Endothelial cell of umbilical vein (primary cell): ENCODE results near the gene HPRT1. TPM values are rescaled to one million over a fixed set of nuclear protein-coding genes. Genes with fewer than 3 reads are reported as not detected.

Source experiments
- BruUV-seq: library from RNA; stranded (reverse); fragments of 400-500 nt; replicated peaks from 2 replicates; lab custom pipeline; 2021; lab: Mats Ljungman, UMichigan
- CTCF ChIA-PET: fragments of 300-600, 350-600 bp; sonication (Branson Sonifier 250); formaldehyde crosslinking; loops from one replicate; lab custom pipeline; 2021; ENCODE audit warnings: antibody characterized with exemption, inconsistent platforms; lab: Charles Lee
- POLR2A ChIA-PET: fragments of 300-600, 350-600 bp; sonication (Branson Sonifier 250); formaldehyde crosslinking; loops from one replicate; lab custom pipeline; 2021; ENCODE audit warnings: antibody characterized with exemption, inconsistent platforms; lab: Charles Lee
- DNase-seq: peaks from one replicate; pipeline ENCODE4 v3.0.0-alpha.2; 2011; ENCODE audit warnings: low read depth, low spot score
- FAIRE-seq: peaks from 2 replicates; lab custom pipeline; 2011; peaks lifted over from hg19 to GRCh38; lab: Jason Lieb, UNC
- H2AFZ ChIP-seq: 2 replicates; pipeline ENCODE4 v1.6.0; 2012; ENCODE audit warnings: low read depth, low read length, control low read depth, inconsistent platforms
- H3K27ac ChIP-seq: 2 replicates; pipeline ENCODE4 v1.5.1; 2011; ENCODE audit warnings: low read depth, mild to moderate bottlenecking, control low read depth, low read length, moderate library complexity; ENCODE audit not compliant: insufficient read depth
- H3K27me3 ChIP-seq, 2 experiments: 2 replicates each; pipeline versions ENCODE4 v1.6.0 to v1.6.1; 2011; ENCODE audit warnings: low read length in 2 of 2, mixed read lengths in 1 of 2; ENCODE audit not compliant: control insufficient read depth in 2 of 2, insufficient read depth in 2 of 2
- H3K36me3 ChIP-seq, 2 experiments: 2 replicates in 1 of 2; 3 replicates in 1 of 2; pipeline ENCODE4 v1.5.1; 2011; ENCODE audit warnings: low read length in 2 of 2, mild to moderate bottlenecking in 1 of 2, moderate library complexity in 1 of 2; ENCODE audit not compliant: control insufficient read depth in 2 of 2, insufficient read depth in 2 of 2; ENCODE audit errors: extremely low read depth in 1 of 2
- H3K4me1 ChIP-seq: 3 replicates; pipeline ENCODE4 v1.5.1; 2011; ENCODE audit warnings: mild to moderate bottlenecking, low read length; ENCODE audit not compliant: control insufficient read depth, insufficient read depth; ENCODE audit errors: extremely low read depth
- H3K4me2 ChIP-seq: 2 replicates; pipeline ENCODE4 v1.6.1; 2011; ENCODE audit warnings: low read length, control low read depth, mixed read lengths; ENCODE audit not compliant: insufficient read depth
- H3K4me3 ChIP-seq, 3 experiments: fragments of 200-600 bp in 1 of 3; sonication (generic), shearing (Covaris generic) in 1 of 3; replicated peaks in 1 of 3; 2 replicates each; pipeline ENCODE4 v1.5.1; 2011 to 2016; ENCODE audit warnings: control low read depth in 3 of 3, low read length in 3 of 3, mild to moderate bottlenecking in 2 of 3, inconsistent platforms in 1 of 3, low read depth in 1 of 3, moderate library complexity in 1 of 3; ENCODE audit not compliant: insufficient read depth in 1 of 3
- H3K79me2 ChIP-seq: 2 replicates; pipeline ENCODE4 v1.6.0; 2012; ENCODE audit warnings: low read length, inconsistent platforms; ENCODE audit not compliant: control insufficient read depth, insufficient read depth
- H3K9ac ChIP-seq: replicated peaks from 2 replicates; pipeline ENCODE3; 2011; ENCODE audit warnings: low read length, control low read depth; ENCODE audit not compliant: insufficient read depth; ENCODE audit errors: extremely low read depth
- H3K9me1 ChIP-seq: replicated peaks from 3 replicates; pipeline ENCODE4 v1.6.0; 2011; ENCODE audit warnings: mild to moderate bottlenecking, low read length; ENCODE audit not compliant: control insufficient read depth, insufficient read depth; ENCODE audit errors: extremely low read depth
- H3K9me3 ChIP-seq: replicated peaks from 2 replicates; pipeline ENCODE4 v1.5.1; 2012; ENCODE audit warnings: low read length, inconsistent platforms; ENCODE audit not compliant: control insufficient read depth, insufficient read depth
- H4K20me1 ChIP-seq: replicated peaks from 2 replicates; pipeline ENCODE3; 2011; ENCODE audit warnings: mild to moderate bottlenecking, low read length; ENCODE audit not compliant: control insufficient read depth, insufficient read depth; ENCODE audit errors: extremely low read depth
- EZH2 ChIP-seq: IDR thresholded peaks from 2 replicates; pipeline ENCODE4 v1.6.1; 2012; ENCODE audit warnings: borderline replicate concordance, low read depth, mild to moderate bottlenecking, moderate library complexity, low read length, inconsistent platforms; ENCODE audit not compliant: severe bottlenecking
- FOS ChIP-seq: IDR thresholded peaks from 2 replicates; pipeline ENCODE4 v1.6.1; 2011; ENCODE audit warnings: mild to moderate bottlenecking, low read length, moderate library complexity, borderline replicate concordance; ENCODE audit not compliant: insufficient read depth
- GATA2 ChIP-seq: IDR thresholded peaks from 2 replicates; pipeline ENCODE4 v1.7.0; 2011; ENCODE audit warnings: low read depth, mild to moderate bottlenecking, moderate library complexity, mixed read lengths, low read length; ENCODE audit not compliant: insufficient read length, insufficient read depth
- JUN ChIP-seq: IDR thresholded peaks from 2 replicates; pipeline ENCODE4 v1.6.1; 2011; ENCODE audit warnings: borderline replicate concordance, low read depth; ENCODE audit not compliant: insufficient read length, insufficient read depth
- MYC ChIP-seq: IDR thresholded peaks from one replicate; pipeline ENCODE4 v1.6.1; 2011; ENCODE audit warnings: mild to moderate bottlenecking, low read depth, low read length
- POLR2AphosphoS5 ChIP-seq: IDR thresholded peaks from 2 replicates; pipeline ENCODE4 v1.6.1; 2012; ENCODE audit warnings: low read depth, mild to moderate bottlenecking, control low read depth, low read length, moderate library complexity; ENCODE audit not compliant: insufficient read depth
- dilution Hi-C: fragments of 300-500 bp; cut with MboI; formaldehyde crosslinking; loops from one replicate; pipeline ENCODE4 v1.15.0; 2019; ENCODE audit warnings: low sequenced_read_pairs; ENCODE audit not compliant: extremely low pct_ligation_motif_present
- intact Hi-C: fragments of 100-400 bp; cut with micrococcal nuclease; formaldehyde crosslinking; loops from one replicate; pipeline ENCODE4 v1.10.0; 2022
- polyA plus RNA-seq, 4 experiments: library from polyadenylated mRNA; depleted of rRNA in 3 of 4; stranded (reverse) in 3 of 4; unstranded in 1 of 4; fragments of >200 nt; gene quantifications; 2 replicates each; pipeline versions ENCODE4 v1.2.1 to v1.2.3, GENCODE V29; 2011 to 2012; ENCODE audit warnings: missing spikeins in 1 of 4
- total RNA-seq: library from RNA; stranded (reverse); gene quantifications from 2 replicates; pipeline ENCODE4 v1.2.3, GENCODE V29; 2021
- TF ChIP-seq, protein P1 (sequence below): IDR thresholded peaks from 2 replicates; pipeline ENCODE4 v1.6.1; 2011; ENCODE audit not compliant: insufficient read depth, insufficient read length
- TF ChIP-seq, protein P2 (sequence below), 2 donors: IDR thresholded peaks; 1 replicate in 1 of 2; 2 replicates in 1 of 2; pipeline ENCODE4 v1.5.1; 2011; ENCODE audit warnings: low read length in 2 of 2, mild to moderate bottlenecking in 2 of 2, moderate library complexity in 2 of 2, control low read depth in 1 of 2, inconsistent platforms in 1 of 2, low read depth in 1 of 2; ENCODE audit not compliant: insufficient read depth in 1 of 2; ENCODE audit errors: extremely low read depth in 1 of 2

HPRT1 gene
- total and polyA plus RNA-seq, 2 donors (not counting 3 experiments of a cell fraction or from before 2014, with no cell fraction given) = 19.2 to 51.0 TPM

DNA sequence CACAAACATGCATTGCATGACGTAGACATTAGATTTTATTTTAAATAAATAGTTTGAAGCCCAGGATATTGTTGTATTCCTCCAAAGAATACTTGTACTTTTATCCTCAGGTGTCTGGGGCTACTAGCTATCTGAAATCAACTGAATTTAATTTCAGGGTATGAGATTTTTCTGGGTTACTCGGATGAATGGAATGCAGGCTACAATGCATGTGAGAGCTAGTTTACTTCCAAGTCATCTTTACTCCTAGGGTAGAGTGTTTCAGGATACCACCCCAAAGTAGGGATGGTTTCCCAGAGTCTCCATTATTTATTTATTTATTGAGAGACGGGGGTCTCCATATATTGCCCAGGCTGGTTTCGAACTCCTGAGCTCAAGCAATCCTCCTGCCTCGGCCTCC is 66.4 kb downstream of the HPRT1 start:
- H3K9me3 ChIP-seq = no peaks in the 10 kb centered on the region
- H3K4me2 ChIP-seq = no peak overlapping the region
- H2AFZ ChIP-seq = no peak overlapping the region
- peaks cover 26% of the 10 kb centered on the region for H3K4me1 ChIP-seq
- BruUV-seq = no TSS peak
- DNase-seq (no peak), FAIRE-seq (no peak)
- H3K9me1 ChIP-seq = no peaks in the 10 kb centered on the region
- H3K27me3 ChIP-seq = no peaks in the 10 kb centered on the region
- TF ChIP-seq POLR2AphosphoS5 (no peak), EZH2 (no peak), MYC (no peak), JUN (no peak), GATA2 (no peak), FOS (no peak)
- TF ChIP-seq, protein P1, sequence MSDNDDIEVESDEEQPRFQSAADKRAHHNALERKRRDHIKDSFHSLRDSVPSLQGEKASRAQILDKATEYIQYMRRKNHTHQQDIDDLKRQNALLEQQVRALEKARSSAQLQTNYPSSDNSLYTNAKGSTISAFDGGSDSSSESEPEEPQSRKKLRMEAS = no peak
- TF ChIP-seq, protein P2, sequence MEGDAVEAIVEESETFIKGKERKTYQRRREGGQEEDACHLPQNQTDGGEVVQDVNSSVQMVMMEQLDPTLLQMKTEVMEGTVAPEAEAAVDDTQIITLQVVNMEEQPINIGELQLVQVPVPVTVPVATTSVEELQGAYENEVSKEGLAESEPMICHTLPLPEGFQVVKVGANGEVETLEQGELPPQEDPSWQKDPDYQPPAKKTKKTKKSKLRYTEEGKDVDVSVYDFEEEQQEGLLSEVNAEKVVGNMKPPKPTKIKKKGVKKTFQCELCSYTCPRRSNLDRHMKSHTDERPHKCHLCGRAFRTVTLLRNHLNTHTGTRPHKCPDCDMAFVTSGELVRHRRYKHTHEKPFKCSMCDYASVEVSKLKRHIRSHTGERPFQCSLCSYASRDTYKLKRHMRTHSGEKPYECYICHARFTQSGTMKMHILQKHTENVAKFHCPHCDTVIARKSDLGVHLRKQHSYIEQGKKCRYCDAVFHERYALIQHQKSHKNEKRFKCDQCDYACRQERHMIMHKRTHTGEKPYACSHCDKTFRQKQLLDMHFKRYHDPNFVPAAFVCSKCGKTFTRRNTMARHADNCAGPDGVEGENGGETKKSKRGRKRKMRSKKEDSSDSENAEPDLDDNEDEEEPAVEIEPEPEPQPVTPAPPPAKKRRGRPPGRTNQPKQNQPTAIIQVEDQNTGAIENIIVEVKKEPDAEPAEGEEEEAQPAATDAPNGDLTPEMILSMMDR (IDR thresholded peaks at IDR 0.05; ENCODE audit: extremely low read depth in 1 of 2, insufficient read depth in 1 of 2, low read depth in 1 of 2, low read length in 2 of 2) = no peak
- intact Hi-C loops = no loop called here
- H3K27ac ChIP-seq = no peak overlapping the region
- H3K9ac ChIP-seq = no peak overlapping the region
- ChIA-PET CTCF (interaction anchor here (0.8 kb wide), 1 partner anchor 42 kb away, joined by 3 read pairs; no protein-coding TSS in a partner anchor), POLR2A (no interaction called here)
- dilution Hi-C loops = no loop called here
- no peaks in the 10 kb centered on the region for H3K36me3 ChIP-seq
- no peaks in the 10 kb centered on the region for H3K79me2 ChIP-seq
- no peaks in the 10 kb centered on the region for H4K20me1 ChIP-seq
- H3K4me3 ChIP-seq = no peak overlapping the region
